ENCODE results near the gene NELL2. TPM values are rescaled to one million over a fixed set of nuclear protein-coding genes. Genes with fewer than 3 reads are reported as not detected.
A peak's percentile ranks its signal among the peaks of the same experiment; 100 is the strongest.

Gene NELL2
- total RNA-seq, 1 donor from 2014 or later: 1.0 TPM

DNA sequence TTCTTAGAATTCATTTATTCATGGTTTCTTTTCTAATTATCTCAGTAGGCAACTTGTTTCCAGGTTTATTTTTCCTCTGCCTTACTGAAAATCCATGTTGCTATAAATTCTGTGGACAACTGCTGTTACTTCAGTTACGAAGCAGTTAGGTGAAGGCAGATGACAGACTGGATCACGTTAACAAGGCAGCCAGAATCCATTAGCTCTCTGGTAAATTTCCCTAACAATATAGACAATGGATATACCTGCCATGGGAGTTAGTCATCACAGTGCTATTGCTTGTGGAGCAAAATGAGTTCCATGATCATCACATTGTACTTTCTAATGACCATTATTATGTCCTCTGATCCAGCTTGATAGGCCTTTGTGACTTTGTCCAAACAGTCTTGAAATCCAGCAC is 291.5 kb downstream of the NELL2 start:
- Mint-ChIP-seq H3K4me3 (ENCODE audit: unreplicated experiment) (no peak overlapping the region), H3K36me3 (ENCODE audit: low read depth, unreplicated experiment) (no peaks in the 10 kb centered on the region), H3K27ac (ENCODE audit: unreplicated experiment) (no peak overlapping the region), H3K9me3 (ENCODE audit: unreplicated experiment) (no peaks in the 10 kb centered on the region), H3K27me3 (ENCODE audit: low read depth, unreplicated experiment) (no peaks in the 10 kb centered on the region), H3K4me1 (ENCODE audit: low read depth, unreplicated experiment) (peaks cover 8% of the 10 kb centered on the region)
- Histone ChIP-seq H3K4me1 (ENCODE audit: insufficient read depth, low read length) (no peaks in the 10 kb centered on the region), H3K27me3 (ENCODE audit: insufficient read depth, low read length) (no peaks in the 10 kb centered on the region), H3K79me2 (ENCODE audit: insufficient read depth, low read length) (no peaks in the 10 kb centered on the region), H3K9ac (ENCODE audit: low read length) (no peak overlapping the region), H3K36me3 (ENCODE audit: insufficient read depth, low read length) (no peaks in the 10 kb centered on the region), H3K4me2 (ENCODE audit: low read length) (no peak overlapping the region), H4K20me1 (ENCODE audit: insufficient read depth, low read length) (no peaks in the 10 kb centered on the region), H2AFZ (ENCODE audit: low read depth, low read length) (no peak overlapping the region), H3K4me3 (ENCODE audit: insufficient read depth, low read depth, low read length) (no peak overlapping the region), H3K9me3 (ENCODE audit: insufficient read depth, low read depth, low read length) (no peaks in the 10 kb centered on the region), H3K27ac (ENCODE audit: low read depth, low read length) (no peak overlapping the region)
- DNase-seq (ENCODE audit: low read depth) (no peak), FAIRE-seq (no peak)
- TF ChIP-seq, protein P1, sequence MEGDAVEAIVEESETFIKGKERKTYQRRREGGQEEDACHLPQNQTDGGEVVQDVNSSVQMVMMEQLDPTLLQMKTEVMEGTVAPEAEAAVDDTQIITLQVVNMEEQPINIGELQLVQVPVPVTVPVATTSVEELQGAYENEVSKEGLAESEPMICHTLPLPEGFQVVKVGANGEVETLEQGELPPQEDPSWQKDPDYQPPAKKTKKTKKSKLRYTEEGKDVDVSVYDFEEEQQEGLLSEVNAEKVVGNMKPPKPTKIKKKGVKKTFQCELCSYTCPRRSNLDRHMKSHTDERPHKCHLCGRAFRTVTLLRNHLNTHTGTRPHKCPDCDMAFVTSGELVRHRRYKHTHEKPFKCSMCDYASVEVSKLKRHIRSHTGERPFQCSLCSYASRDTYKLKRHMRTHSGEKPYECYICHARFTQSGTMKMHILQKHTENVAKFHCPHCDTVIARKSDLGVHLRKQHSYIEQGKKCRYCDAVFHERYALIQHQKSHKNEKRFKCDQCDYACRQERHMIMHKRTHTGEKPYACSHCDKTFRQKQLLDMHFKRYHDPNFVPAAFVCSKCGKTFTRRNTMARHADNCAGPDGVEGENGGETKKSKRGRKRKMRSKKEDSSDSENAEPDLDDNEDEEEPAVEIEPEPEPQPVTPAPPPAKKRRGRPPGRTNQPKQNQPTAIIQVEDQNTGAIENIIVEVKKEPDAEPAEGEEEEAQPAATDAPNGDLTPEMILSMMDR (IDR thresholded peaks at IDR 0.05; ENCODE audit: insufficient read depth, low read depth, low read length): no peak
- no peak for TF ChIP-seq EZH2 (IDR thresholded peaks at IDR 0.05; ENCODE audit: insufficient read depth, low read length)

DNA sequence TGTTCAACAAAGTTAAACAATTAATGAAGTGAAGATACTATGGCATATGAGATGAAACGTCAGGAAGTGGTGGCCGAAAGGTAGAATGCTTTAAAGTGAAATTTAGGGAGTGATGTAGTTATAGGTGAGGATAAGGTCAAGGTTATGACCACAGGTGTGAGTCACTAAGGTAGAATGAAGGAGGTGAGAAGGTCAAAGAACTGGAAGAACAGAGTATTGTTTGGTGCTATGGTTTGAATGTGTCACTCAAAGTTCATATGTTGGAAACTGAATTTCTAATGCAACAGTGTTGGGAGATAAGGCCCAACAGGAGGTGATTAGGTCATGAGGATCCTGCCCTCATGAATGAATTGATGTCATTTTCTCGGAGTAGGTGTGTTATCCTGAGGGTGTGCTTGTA is 293.6 kb downstream of the NELL2 start:
- no peak for FAIRE-seq
- Histone ChIP-seq H3K4me1 (ENCODE audit: insufficient read depth, low read length) (no peaks in the 10 kb centered on the region), H3K27ac (ENCODE audit: low read depth, low read length) (no peak overlapping the region), H3K4me2 (ENCODE audit: low read length) (no peak overlapping the region), H4K20me1 (ENCODE audit: insufficient read depth, low read length) (no peaks in the 10 kb centered on the region), H3K4me3 (ENCODE audit: insufficient read depth, low read depth, low read length) (no peak overlapping the region), H3K36me3 (ENCODE audit: insufficient read depth, low read length) (no peaks in the 10 kb centered on the region), H2AFZ (ENCODE audit: low read depth, low read length) (no peak overlapping the region), H3K27me3 (ENCODE audit: insufficient read depth, low read length) (no peaks in the 10 kb centered on the region), H3K9me3 (ENCODE audit: insufficient read depth, low read depth, low read length) (no peaks in the 10 kb centered on the region), H3K79me2 (ENCODE audit: insufficient read depth, low read length) (no peaks in the 10 kb centered on the region), H3K9ac (ENCODE audit: low read length) (no peak overlapping the region)
- Mint-ChIP-seq H3K27ac (ENCODE audit: unreplicated experiment) (no peak overlapping the region), H3K4me1 (ENCODE audit: low read depth, unreplicated experiment) (peaks cover 7% of the 10 kb centered on the region), H3K36me3 (ENCODE audit: low read depth, unreplicated experiment) (no peaks in the 10 kb centered on the region), H3K9me3 (ENCODE audit: unreplicated experiment) (no peaks in the 10 kb centered on the region), H3K4me3 (ENCODE audit: unreplicated experiment) (no peak overlapping the region), H3K27me3 (ENCODE audit: low read depth, unreplicated experiment) (no peaks in the 10 kb centered on the region)
- TF ChIP-seq, protein P1 (IDR thresholded peaks at IDR 0.05; ENCODE audit: insufficient read depth, low read depth, low read length): no peak
- TF ChIP-seq EZH2 (IDR thresholded peaks at IDR 0.05; ENCODE audit: insufficient read depth, low read length): no peak
- DNase-seq (ENCODE audit: low read depth): no peak

DNA sequence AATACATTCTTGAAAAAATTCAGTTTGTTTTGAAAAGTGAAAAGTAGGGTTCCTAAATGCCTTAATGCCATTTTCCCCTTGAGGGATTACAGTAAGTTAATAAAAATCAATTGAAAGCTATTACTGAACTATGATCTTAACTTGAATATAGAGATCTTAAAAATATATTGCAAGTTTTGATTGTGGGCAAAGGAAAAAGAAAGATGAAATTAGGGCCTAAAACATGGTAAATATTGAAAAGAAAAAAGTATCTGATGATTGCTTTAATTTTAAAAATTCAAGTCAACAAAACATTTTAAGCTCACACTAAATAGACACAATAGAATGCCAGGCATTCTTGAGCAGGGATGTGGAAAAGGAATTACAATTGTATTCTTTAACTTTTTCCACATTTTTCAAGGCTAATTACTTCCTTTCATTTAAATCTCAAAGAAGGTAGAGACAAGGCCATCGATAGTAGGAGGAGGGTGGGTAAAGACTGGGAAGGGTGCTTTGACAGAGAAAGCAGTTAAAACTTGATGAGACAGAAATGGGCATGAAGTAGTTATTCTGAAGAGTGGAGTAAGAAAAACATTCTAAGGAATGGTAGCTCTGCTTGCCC is 294.4 kb downstream of the NELL2 start:
- no peaks in the 10 kb centered on the region for H3K27me3 ChIP-seq (ENCODE audit: insufficient read depth, low read length)
- no peak overlapping the region for H3K4me2 ChIP-seq (ENCODE audit: low read length)
- Mint-ChIP-seq H3K4me3 (ENCODE audit: unreplicated experiment) (no peak overlapping the region), H3K27ac (ENCODE audit: unreplicated experiment) (peak overlapping the region; percentile 35), H3K27me3 (ENCODE audit: low read depth, unreplicated experiment) (no peaks in the 10 kb centered on the region), H3K4me1 (ENCODE audit: low read depth, unreplicated experiment) (peaks cover 7% of the 10 kb centered on the region), H3K9me3 (ENCODE audit: unreplicated experiment) (no peaks in the 10 kb centered on the region), H3K36me3 (ENCODE audit: low read depth, unreplicated experiment) (no peaks in the 10 kb centered on the region)
- FAIRE-seq (no peak), DNase-seq (ENCODE audit: low read depth) (no peak)
- no peaks in the 10 kb centered on the region for H4K20me1 ChIP-seq (ENCODE audit: insufficient read depth, low read length)
- no peaks in the 10 kb centered on the region for H3K79me2 ChIP-seq (ENCODE audit: insufficient read depth, low read length)
- H3K9ac ChIP-seq (ENCODE audit: low read length): no peak overlapping the region
- no peaks in the 10 kb centered on the region for H3K4me1 ChIP-seq (ENCODE audit: insufficient read depth, low read length)
- no peaks in the 10 kb centered on the region for H3K36me3 ChIP-seq (ENCODE audit: insufficient read depth, low read length)
- H3K9me3 ChIP-seq (ENCODE audit: insufficient read depth, low read depth, low read length): no peaks in the 10 kb centered on the region
- no peak overlapping the region for H2AFZ ChIP-seq (ENCODE audit: low read depth, low read length)
- no peak overlapping the region for H3K4me3 ChIP-seq (ENCODE audit: insufficient read depth, low read depth, low read length)
- H3K27ac ChIP-seq (ENCODE audit: low read depth, low read length): no peak overlapping the region
- TF ChIP-seq, protein P1 (IDR thresholded peaks at IDR 0.05; ENCODE audit: insufficient read depth, low read depth, low read length): no peak
- TF ChIP-seq EZH2 (IDR thresholded peaks at IDR 0.05; ENCODE audit: insufficient read depth, low read length): no peak

Measured in astrocyte (in vitro differentiated cells and primary cell).